GM23248 (cell line): ENCODE measurements around the gene TM2D1. TPM values are rescaled to one million over a fixed set of nuclear protein-coding genes. Genes with fewer than 3 reads are reported as not detected.

Experiments used
- DNase-seq: peaks from one replicate; pipeline ENCODE4 v3.0.0-alpha.2; 2015
- H2AFZ ChIP-seq: fragments of 200-600 bp; sonication (generic); 2 replicates; pipeline ENCODE4 v1.6.1; 2016; ENCODE audit warnings: antibody characterized with exemption
- H3F3A ChIP-seq: fragments of 200-600 bp; sonication (generic); 2 replicates; pipeline ENCODE4 v1.6.1; 2016; ENCODE audit warnings: mild to moderate bottlenecking, antibody characterized with exemption, mixed run types; ENCODE audit not compliant: insufficient read depth
- H3K27ac ChIP-seq: fragments of 200-600 bp; sonication (generic); 2 replicates; pipeline ENCODE4 v1.5.1; 2016; ENCODE audit warnings: mild to moderate bottlenecking
- H3K27me3 ChIP-seq: fragments of 200-600 bp; sonication (generic); replicated peaks from 2 replicates; pipeline ENCODE4 v1.6.1; 2016; ENCODE audit warnings: mild to moderate bottlenecking; ENCODE audit not compliant: insufficient read depth
- H3K36me3 ChIP-seq: fragments of 200-600 bp; sonication (generic); 2 replicates; pipeline ENCODE4 v1.6.1; 2016; ENCODE audit warnings: low read depth, mild to moderate bottlenecking
- H3K4me1 ChIP-seq: fragments of 200-600 bp; sonication (generic); 2 replicates; pipeline ENCODE4 v1.6.1; 2016; ENCODE audit warnings: mild to moderate bottlenecking; ENCODE audit not compliant: insufficient read depth
- H3K4me2 ChIP-seq: fragments of 200-600 bp; sonication (generic); one replicate; pipeline ENCODE4 v1.6.1; 2016; ENCODE audit warnings: mild to moderate bottlenecking; ENCODE audit not compliant: unreplicated experiment
- H3K4me3 ChIP-seq: fragments of 200-600 bp; sonication (generic); 2 replicates; pipeline ENCODE4 v1.5.1; 2016; ENCODE audit warnings: mild to moderate bottlenecking
- H3K79me2 ChIP-seq: fragments of 200-600 bp; sonication (generic); 2 replicates; pipeline ENCODE4 v1.6.1; 2016; ENCODE audit warnings: mild to moderate bottlenecking; ENCODE audit not compliant: insufficient read depth
- H3K9ac ChIP-seq: fragments of 200-600 bp; sonication (generic); 2 replicates; pipeline ENCODE4 v1.6.1; 2016; ENCODE audit warnings: mild to moderate bottlenecking
- H3K9me2 ChIP-seq: fragments of 200-600 bp; sonication (generic); 2 replicates; pipeline ENCODE4 v1.6.1; 2016; ENCODE audit warnings: mixed run types, mild to moderate bottlenecking, moderate library complexity; ENCODE audit not compliant: insufficient read depth
- H3K9me3 ChIP-seq: fragments of 200-600 bp; sonication (generic); one replicate; pipeline ENCODE4 v1.6.1; 2017; ENCODE audit warnings: low read depth
- H4K20me1 ChIP-seq: fragments of 200-600 bp; sonication (generic); 2 replicates; pipeline ENCODE4 v1.6.0; 2016; ENCODE audit not compliant: insufficient read depth
- EZH2 ChIP-seq: fragments of 200-600 bp; sonication (generic); IDR thresholded peaks from 2 replicates; pipeline ENCODE4 v1.6.1; 2018; ENCODE audit warnings: antibody characterized with exemption, mild to moderate bottlenecking; ENCODE audit not compliant: insufficient read depth, poor library complexity, severe bottlenecking
- EZH2phosphoT487 ChIP-seq: fragments of 200-600 bp; sonication (generic); IDR thresholded peaks from 2 replicates; pipeline ENCODE4 v1.6.1; 2018; ENCODE audit warnings: antibody characterized with exemption, moderate library complexity, mild to moderate bottlenecking, low read depth; ENCODE audit not compliant: insufficient read depth
- WGBS, 2 experiments: methylation state at CpG; one replicate each; pipeline ENCODE4 v1.1.6; 2015 to 2017; ENCODE audit warnings: low lambda C conversion rate in 2 of 2, low coverage in 1 of 2; ENCODE audit errors: missing lambda C conversion rate in 2 of 2; 5-methylcytosine and 5-hydroxymethylcytosine counted together
- in situ Hi-C: fragments of 300-500 bp; cut with MboI; formaldehyde crosslinking; loops from 2 replicates; pipeline ENCODE4 v1.15.0; 2020
- polyA plus RNA-seq: library from polyadenylated mRNA; unstranded; fragments of >200 nt; fragmentation: Nextera tagmentation; extraction: Ambion mirVana; gene quantifications from 2 replicates; pipeline ENCODE4 v1.2.1, GENCODE V29; 2016
- total RNA-seq: library from RNA; depleted of rRNA; stranded (reverse); fragments of >200 nt; shearing (Covaris generic); gene quantifications from 2 replicates; pipeline ENCODE4 v1.2.3, GENCODE V29; 2014; rRNA removed

Gene TM2D1
- total and polyA plus RNA-seq, 2 experiments from 2014 or later, result 81.0 to 91.8 TPM

DNA sequence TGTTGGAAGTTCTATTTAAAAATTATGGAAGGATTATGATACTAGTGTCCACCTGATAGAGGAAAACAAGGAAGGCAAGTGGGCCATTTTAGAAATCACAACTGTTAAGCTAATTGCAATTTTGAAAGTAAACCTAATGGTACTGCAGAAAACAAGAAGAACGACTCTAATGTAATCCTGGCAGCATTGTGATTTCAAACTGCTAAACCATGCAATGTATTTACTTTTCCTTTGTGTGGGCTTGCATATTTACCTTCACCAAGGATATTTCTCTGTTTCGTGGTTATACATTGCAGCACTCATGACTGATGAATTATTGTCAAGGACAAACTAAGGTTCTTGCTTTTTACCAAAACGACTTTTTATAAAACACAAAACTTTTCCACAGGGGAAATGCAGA lies 88.1 kb downstream of the TM2D1 start:
- in situ Hi-C loops, result no loop called here
- DNase-seq, result no peak

DNA sequence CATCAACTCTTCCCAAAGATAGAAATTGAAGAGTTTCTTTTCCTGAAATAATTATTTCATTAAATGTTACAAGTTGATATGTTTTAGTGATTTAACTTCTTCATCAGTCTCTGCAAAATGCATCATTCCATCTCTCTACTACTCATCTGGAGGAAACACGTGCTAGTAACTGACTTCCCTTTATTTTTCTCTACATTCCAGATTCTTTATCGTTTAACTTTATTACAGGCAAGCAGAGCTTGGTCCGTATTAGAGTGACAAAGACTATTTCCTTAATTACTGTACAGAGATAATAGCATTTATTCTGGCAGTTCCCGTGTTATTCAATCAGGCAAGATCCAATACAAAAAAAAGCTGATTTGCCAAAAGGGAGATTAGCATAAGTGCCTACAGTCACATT lies 88.6 kb downstream of the TM2D1 start:
- 74 to 81% methylated on average over 4 of the region's 4 CpGs for WGBS, 2 experiments
- Histone ChIP-seq H3K9me2 (no peaks in the 10 kb centered on the region; the same call in 1 of the 2 replicates), H4K20me1 (no peaks in the 10 kb centered on the region), H2AFZ (no peak overlapping the region), H3K9ac (no peak overlapping the region), H3K36me3 (no peaks in the 10 kb centered on the region), H3K4me3 (no peak overlapping the region), H3K27me3 (no peaks in the 10 kb centered on the region), H3K4me2 (no peak overlapping the region), H3K9me3 (no peaks in the 10 kb centered on the region), H3F3A (no peaks in the 10 kb centered on the region), H3K4me1 (no peaks in the 10 kb centered on the region), H3K27ac (no peak overlapping the region), H3K79me2 (no peaks in the 10 kb centered on the region)
- in situ Hi-C loops, result no loop called here
- TF ChIP-seq EZH2phosphoT487 (no peak), EZH2 (no peak)
- DNase-seq, result no peak

More for the DNA sequence above, 88.1 kb downstream of the TM2D1 start:
- H3K27ac ChIP-seq, result no peak overlapping the region
- no peak overlapping the region for H2AFZ ChIP-seq
- H3K79me2 ChIP-seq, result no peaks in the 10 kb centered on the region
- no peaks in the 10 kb centered on the region; the same call in 1 of the 2 replicates for H3K9me2 ChIP-seq
- no peaks in the 10 kb centered on the region for H3K9me3 ChIP-seq
- 76 to 93% methylated on average over 3 of the region's 3 CpGs for WGBS, 2 experiments
- no peak overlapping the region for H3K9ac ChIP-seq
- H3K36me3 ChIP-seq, result no peaks in the 10 kb centered on the region
- H3K27me3 ChIP-seq, result no peaks in the 10 kb centered on the region
- H3K4me2 ChIP-seq, result no peak overlapping the region
- no peaks in the 10 kb centered on the region for H4K20me1 ChIP-seq
- H3K4me1 ChIP-seq, result no peaks in the 10 kb centered on the region
- H3F3A ChIP-seq, result no peaks in the 10 kb centered on the region
- H3K4me3 ChIP-seq, result no peak overlapping the region
- TF ChIP-seq EZH2phosphoT487 (no peak), EZH2 (no peak)

DNA sequence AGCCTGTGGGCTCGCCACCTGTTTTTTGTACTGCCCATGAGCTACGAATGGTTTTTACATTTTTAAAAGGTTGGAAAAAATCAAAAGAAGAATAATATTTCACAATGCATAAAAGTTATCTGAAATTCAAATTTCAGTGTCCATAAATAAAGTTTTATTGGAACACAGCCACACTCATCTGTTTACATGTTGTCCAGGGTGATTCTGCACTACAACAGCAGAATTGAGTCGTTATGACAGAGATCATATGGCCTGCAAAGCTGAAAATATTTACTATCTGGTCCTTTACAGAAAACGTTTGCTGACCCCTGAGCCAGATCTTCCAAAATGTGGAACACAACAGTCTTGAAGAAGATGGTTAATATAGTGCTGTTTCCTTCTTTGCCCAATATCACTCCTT lies 89.4 kb downstream of the TM2D1 start:
- H3K4me2 ChIP-seq, result no peak overlapping the region
- WGBS, 2 experiments, result 48% methylated on average over 4 of the region's 4 CpGs
- H3K4me3 ChIP-seq, result no peak overlapping the region
- no peak overlapping the region for H3K27ac ChIP-seq
- no peaks in the 10 kb centered on the region for H3K27me3 ChIP-seq
- H3K9ac ChIP-seq, result no peak overlapping the region
- H3F3A ChIP-seq, result no peaks in the 10 kb centered on the region
- no peak for DNase-seq
- no peak overlapping the region for H2AFZ ChIP-seq
- TF ChIP-seq EZH2phosphoT487, result no peak
- TF ChIP-seq EZH2, result no peak
- H3K9me3 ChIP-seq, result no peaks in the 10 kb centered on the region
- no peaks in the 10 kb centered on the region for H4K20me1 ChIP-seq
- H3K9me2 ChIP-seq, result no peaks in the 10 kb centered on the region; the same call in 1 of the 2 replicates
- no peaks in the 10 kb centered on the region for H3K79me2 ChIP-seq
- no peaks in the 10 kb centered on the region for H3K36me3 ChIP-seq
- in situ Hi-C loops, result no loop called here
- no peaks in the 10 kb centered on the region for H3K4me1 ChIP-seq

DNA sequence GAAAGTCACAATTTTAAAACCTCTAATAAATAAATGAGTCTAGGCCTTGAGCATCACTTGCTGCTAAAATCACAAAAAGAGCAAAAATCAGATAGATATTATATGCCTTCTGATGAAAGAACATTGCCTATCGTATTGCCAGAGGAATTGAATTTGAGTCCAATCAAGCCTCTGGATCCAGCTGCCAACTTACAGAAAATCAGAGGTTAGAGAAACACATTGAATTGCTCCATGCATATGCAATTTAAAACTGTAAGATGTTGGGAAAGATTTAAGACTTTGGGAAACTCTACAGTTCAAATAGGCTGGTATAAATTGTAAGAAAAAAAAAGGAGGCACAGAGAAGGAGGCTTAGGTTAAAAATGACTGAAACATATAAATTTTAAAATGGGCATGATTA lies 93.5 kb downstream of the TM2D1 start:
- no peak for TF ChIP-seq EZH2
- TF ChIP-seq EZH2phosphoT487, result no peak
- WGBS, 2 experiments, result 81 to 89% methylated on average over 1 of the region's 1 CpG
- in situ Hi-C loops, result no loop called here
- Histone ChIP-seq H3K36me3 (no peaks in the 10 kb centered on the region), H3F3A (no peaks in the 10 kb centered on the region), H3K27me3 (no peaks in the 10 kb centered on the region), H3K27ac (no peak overlapping the region), H3K9me3 (no peaks in the 10 kb centered on the region), H3K4me2 (no peak overlapping the region), H3K4me1 (no peaks in the 10 kb centered on the region), H2AFZ (no peak overlapping the region), H3K79me2 (no peaks in the 10 kb centered on the region), H3K9me2 (no peaks in the 10 kb centered on the region; the same call in 1 of the 2 replicates), H3K9ac (no peak overlapping the region), H3K4me3 (no peak overlapping the region), H4K20me1 (no peaks in the 10 kb centered on the region)
- no peak for DNase-seq

Other genes with a start within 250 kb of the TM2D1 start
- gene PATJ, start 17.3 kb upstream of the TM2D1 start, total RNA-seq, result 5.3 and 6.8 TPM in 2 replicates
- 4.4 and 6.1 TPM in 2 replicates for gene PATJ, start 17.3 kb upstream of the TM2D1 start, polyA plus RNA-seq